GM23248 (cell line): ENCODE results near the gene SEZ6L.

ENCODE experiments used
- EZH2 ChIP-seq: fragments of 200-600 bp; sonication (generic); IDR thresholded peaks from 2 replicates; pipeline ENCODE4 v1.6.1; 2018; ENCODE audit warnings: antibody characterized with exemption, mild to moderate bottlenecking; ENCODE audit not compliant: insufficient read depth, poor library complexity, severe bottlenecking
- EZH2phosphoT487 ChIP-seq: fragments of 200-600 bp; sonication (generic); IDR thresholded peaks from 2 replicates; pipeline ENCODE4 v1.6.1; 2018; ENCODE audit warnings: antibody characterized with exemption, moderate library complexity, mild to moderate bottlenecking, low read depth; ENCODE audit not compliant: insufficient read depth

DNA sequence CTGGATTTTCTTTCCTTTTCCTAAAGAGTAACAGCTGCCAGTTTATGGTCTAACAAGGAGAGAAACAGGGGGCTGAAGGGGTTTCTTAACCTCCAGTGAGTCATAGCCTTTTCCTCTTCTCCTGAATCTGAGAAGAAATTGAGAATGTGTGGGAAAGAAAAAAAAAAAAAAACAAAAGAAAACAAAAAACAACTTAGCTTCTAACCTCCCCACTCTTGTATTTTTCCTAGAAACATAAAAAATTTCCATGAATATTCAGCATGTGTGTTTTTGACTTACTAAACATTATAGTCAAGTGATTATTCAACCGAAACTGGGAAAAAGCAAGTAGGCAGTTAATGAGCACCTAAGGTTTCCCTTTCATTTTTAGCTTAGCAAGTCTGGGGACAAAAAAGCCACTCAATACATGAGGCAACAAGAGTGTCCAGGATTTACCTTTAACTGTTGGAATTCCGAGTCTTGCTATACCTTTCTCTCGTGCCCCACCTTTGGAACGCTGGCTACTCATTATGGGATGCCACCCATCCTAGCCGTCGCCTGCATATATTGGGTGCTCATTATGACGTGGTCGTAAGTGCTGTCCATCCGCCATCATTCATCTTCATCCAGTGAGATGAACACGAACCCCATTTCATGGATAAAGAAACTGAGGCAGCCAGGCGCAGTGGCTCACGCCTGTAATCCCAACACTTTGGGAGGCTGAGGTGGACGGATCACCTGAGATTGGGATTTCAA lies 262.2 kb downstream of the SEZ6L start:
- TF ChIP-seq EZH2, result no peak
- TF ChIP-seq EZH2phosphoT487, result no peak
